Stimulated activated CD8-positive, alpha-beta memory T cell treated with anti-CD3 and anti-CD28 coated beads, Interleukin-4, amount 100 ng/mL, for 4 hours (primary cell): ENCODE measurements around the gene LAMP1.
A peak's percentile ranks its signal among the peaks of the same experiment; 100 is the strongest.
"Not testable (repeated sequence)": the region's sequence is repeated elsewhere in the genome, so short reads cannot be mapped to it uniquely, and the experiment has no call there.

Source experiments
- DNase-seq, 2 donors: peaks; one replicate each; pipeline ENCODE4 v3.0.0-alpha.2; 2020; ENCODE audit warnings: low read depth in 2 of 2, low spot score in 1 of 2

Gene LAMP1

DNA sequence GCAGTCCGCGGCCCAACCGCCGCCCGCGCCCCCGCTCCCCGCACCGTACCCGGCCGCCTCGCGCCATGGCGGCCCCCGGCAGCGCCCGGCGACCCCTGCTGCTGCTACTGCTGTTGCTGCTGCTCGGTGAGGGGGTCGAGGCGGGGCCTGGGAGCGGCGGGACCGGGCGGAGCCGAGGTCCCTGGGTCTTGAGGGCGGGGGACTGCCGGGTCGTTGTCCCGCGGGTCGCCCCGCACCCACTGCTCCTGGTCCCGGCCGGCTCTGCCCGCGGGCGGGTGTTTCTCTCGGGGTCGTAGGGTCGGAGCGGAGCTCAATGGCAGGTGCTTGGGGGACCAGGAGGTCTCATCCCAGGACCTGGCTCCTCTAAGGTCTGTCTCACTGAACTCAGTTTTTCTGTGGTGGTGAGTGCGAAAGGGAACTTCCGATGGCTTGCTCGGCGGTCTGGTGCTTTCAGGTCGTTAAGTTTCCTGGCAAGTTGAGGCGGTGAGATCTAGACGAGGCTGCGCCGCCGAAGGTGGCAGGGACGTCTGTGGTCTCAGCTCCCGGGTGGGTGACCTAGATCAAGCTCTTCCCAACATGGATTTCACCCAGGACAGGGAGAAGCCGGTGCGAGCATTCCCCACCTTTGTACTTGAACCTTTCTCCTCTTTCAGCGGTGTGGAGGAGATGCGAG is 467 bp downstream of the LAMP1 start:
- peak; percentile 15 to 25 for DNase-seq

DNA sequence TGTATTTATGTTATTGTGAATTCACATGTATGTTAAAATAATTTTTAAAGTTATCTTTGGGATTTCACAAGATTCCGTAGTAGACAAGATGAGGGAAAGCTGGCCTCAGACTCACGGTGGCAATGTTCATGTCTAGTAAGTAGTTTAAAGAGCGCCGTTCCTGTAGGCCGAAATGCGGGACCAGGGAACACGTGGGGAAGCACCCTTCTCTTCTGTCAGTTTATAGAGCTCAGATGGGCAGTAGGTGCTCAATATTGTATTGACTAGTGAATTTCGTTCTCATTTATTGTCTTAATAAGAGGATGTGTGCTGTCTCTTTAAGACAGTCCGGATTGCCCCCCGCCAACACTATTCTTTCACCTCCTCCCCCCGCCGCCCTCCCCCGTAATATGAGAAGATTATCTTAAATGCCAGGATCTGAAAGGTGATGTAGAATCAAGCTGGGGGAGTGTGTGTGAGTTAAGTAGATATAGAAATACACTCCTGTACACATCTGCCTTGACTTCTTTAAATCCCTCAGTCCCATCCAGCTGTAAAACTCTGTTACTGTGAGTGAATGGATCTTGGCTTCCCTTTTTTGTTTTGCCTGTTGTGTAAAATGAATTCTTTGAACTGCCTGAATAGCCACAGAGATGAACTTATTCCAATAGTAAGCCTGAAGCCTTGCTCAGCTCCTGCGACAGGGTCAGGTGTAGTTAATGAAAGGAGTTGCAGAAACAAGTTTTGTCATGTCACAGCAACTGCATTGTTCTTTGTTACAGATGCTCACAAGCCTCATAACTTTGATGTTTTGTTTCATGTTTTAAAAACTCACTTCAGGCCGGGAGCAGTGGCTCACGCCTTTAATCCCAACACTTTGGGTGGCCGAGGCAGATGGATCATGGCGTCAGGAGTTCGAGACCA is 1.3 kb downstream of the LAMP1 start:
- DNase-seq, result no peak

- DNase-seq, result no peak
Measured at GRCh38 chr13:113299951-113300350, 2.9 kb downstream of the LAMP1 start.

DNA sequence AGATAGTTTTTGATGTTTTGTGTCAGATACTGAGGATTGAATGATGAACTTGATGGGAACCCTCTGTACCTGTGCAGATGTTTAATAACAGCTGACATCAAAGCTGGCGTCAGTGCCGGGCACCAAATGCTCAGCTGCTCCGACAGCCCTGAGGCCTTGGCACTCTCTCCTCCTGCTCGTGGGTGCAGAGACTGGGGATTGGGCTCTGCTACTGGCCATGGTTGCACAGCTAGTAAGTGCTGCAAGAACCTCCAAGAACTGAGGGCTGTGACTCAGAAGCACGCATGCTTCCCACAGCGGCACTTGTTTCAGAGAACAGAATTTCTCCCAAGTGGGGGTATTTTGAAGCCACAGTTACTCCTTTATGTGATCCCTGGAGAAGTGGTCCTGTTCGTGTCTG is 5.9 kb downstream of the LAMP1 start:
- no peak for DNase-seq

- DNase-seq, result no peak
Measured at GRCh38 chr13:113304121-113304520, 7.1 kb downstream of the LAMP1 start.

- DNase-seq, result no peak
Measured at GRCh38 chr13:113305208-113305607, 8.2 kb downstream of the LAMP1 start.

DNA sequence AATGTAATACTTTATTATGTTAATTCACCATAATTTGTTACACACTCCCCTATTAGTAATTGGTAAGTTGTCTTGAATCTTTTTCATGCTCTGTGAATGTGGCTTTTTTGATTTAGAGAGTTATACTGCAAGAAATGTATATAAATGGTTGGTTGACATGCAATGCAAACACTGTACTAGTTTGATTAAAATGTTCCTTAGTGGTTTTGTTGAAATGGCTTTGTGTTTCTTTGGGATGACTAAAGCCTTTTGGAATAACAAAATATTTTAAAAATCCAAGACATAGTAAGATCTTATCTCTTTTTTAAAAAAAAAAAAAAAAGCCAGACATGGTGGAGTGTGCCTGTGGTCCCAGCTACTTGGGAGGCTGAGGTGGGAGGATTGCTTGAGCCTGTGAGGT is 10.5 kb downstream of the LAMP1 start:
- DNase-seq, result no peak

DNA sequence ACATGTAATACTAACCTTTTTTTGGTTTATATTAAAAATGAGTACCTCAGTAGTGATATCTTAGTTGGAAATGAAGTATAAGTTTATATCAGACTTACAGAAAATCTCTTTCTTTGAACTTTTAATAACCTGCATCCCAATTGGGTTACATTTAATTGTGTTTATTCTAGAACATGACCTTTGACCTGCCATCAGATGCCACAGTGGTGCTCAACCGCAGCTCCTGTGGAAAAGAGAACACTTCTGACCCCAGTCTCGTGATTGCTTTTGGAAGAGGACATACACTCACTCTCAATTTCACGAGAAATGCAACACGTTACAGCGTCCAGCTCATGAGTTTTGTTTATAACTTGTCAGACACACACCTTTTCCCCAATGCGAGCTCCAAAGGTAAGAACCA is 12.4 kb downstream of the LAMP1 start:
- no peak for DNase-seq

GRCh38 chr13:113314112-113314511 is 17.1 kb downstream of the LAMP1 start:
- DNase-seq, result not testable (repeated sequence)

DNA sequence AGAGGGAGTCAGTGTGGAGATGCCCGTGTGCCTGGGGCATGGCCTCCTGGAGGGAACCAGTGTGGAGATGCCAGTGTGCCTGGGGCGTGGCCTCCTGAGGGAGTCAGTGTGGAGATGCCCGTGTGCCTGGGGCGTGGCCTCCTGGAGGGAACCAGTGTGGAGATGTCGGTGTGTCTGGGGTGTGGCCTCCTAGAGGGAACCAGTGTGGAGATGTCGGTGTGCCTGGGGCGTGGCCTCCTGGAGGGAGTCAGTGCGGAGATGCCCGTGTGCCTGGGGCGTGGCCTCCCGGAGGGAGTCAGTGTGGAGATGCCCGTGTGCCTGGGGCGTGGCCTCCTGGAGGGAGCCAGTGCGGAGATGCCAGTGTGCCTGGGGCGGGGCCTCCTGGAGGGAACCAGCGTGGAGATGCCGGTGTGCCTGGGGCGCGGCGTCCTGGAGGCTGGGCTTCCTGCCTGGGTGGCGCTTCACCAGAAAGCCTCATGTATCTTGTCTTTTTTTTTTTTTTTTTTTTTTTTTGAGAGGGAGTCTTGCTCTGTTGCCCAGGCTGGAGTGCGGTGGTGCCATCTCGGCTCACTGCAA is 17.9 kb downstream of the LAMP1 start:
- not testable (repeated sequence) for DNase-seq

DNA sequence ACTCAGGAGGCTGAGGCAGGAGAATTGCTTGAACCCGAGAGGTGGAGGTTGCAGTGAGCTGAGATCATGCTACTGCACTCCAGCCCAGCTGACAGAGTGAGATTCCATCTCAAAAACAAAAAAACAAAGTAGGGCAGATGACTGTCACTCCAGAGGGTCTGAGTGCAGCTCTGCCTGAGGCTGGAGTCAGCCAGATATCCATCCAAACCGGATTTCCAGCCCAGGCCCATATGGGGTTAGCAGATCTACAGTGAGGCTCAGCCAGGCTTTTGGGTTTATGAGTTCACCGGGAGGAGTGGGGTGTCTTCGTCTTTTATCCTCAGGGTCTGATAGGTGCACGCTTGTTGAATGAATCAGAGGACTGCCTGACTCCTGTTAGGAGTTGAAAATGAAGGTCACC is 19.0 kb downstream of the LAMP1 start:
- DNase-seq, result no peak

DNA sequence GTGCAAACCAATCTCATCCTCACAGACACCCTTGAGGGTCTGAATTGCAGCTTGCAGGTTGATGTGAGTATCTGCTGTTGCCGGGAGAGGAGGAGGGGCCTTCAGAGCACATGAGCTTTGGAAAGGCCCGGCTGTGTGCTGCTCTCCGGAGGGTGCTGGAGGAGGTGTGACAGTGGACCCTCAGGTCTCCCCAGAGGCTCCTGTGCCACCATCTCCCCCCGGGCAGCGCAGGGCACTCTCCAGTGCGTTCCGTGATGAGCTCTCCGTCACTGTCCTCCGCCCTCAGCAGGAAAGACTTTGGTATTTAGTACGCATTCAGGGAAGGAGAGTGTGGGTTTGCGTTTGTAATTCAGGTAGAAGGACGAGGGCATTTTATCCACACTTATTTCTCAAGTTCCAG is 20.0 kb downstream of the LAMP1 start:
- DNase-seq, result no peak

DNA sequence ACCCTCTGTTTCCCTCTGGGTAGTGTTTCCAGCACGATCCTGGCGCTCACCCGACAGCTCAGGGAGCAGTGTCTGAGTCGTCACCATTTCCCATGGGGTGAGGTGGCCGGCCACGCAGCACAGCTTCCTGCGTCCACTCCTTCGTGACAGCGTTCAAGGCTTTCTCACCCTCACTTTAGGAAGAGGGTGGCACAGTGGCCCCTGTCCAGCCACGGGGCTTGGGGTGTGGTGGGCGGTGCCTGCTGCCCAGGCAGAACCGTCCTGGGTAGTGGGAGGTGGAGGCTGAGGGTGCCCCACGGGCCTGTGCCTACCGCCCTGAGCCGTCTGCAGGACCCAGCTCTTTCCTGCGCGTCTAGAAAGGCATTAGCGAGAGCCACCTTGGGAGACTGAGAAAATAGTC is 21.9 kb downstream of the LAMP1 start:
- no peak for DNase-seq

- no peak for DNase-seq
Measured at GRCh38 chr13:113319371-113319770, 22.3 kb downstream of the LAMP1 start.

- no peak for DNase-seq
Measured at GRCh38 chr13:113320226-113320875, 23.3 kb downstream of the LAMP1 start.

- no peak for DNase-seq
Measured at GRCh38 chr13:113321546-113321945, 24.5 kb downstream of the LAMP1 start.

GRCh38 chr13:113322043-113322461 is 25.0 kb downstream of the LAMP1 start:
- DNase-seq, result no peak

DNA sequence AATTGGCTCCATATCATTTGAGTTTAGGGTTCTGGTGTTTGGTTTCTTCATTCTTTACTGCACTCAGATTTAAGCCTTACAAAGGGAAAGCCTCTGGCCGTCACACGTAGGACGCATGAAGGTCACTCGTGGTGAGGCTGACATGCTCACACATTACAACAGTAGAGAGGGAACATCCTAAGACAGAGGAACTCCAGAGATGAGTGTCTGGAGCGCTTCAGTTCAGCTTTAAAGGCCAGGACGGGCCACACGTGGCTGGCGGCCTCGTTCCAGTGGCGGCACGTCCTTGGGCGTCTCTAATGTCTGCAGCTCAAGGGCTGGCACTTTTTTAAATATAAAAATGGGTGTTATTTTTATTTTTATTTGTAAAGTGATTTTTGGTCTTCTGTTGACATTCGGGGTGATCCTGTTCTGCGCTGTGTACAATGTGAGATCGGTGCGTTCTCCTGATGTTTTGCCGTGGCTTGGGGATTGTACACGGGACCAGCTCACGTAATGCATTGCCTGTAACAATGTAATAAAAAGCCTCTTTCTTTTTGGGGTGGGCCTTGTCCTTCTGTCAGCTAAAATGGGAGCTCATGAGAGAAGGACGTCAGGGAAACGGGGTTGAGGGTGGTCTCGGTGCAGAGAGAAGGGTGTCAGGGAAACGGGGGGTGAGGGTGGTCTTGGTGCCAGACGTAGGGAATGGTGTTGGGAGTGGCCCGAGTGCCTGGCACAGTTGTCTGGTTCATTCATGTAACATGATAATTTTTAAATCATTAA is 26.0 kb downstream of the LAMP1 start:
- DNase-seq, result no peak

- no peak for DNase-seq
Measured at GRCh38 chr13:113323869-113324268, 26.8 kb downstream of the LAMP1 start.

GRCh38 chr13:113324398-113324797 is 27.4 kb downstream of the LAMP1 start:
- DNase-seq, result no peak

DNA sequence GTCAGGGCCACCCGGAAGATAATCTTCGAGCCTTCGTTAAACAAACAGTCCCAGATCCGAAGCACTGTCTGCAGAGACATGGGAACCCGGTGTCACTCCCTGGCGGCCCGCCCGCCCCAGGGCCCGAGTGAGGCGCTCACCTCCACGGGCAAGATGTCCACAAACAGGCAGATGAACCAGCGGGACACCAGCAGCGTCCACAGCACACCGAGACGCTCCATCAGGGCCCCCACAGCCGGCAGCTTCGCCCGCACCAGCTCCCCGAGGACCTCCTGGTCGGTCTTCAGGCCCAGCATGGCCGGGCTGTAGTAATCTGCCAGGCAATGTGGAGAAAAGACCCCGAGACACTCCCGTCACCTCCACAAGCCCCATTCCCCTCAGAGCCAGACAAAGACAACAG is 28.7 kb downstream of the LAMP1 start:
- no peak for DNase-seq
